Neutrophil (primary cell): ENCODE data around the gene ANTXR2.
A peak's percentile ranks its signal among the peaks of the same experiment; 100 is the strongest.

Source experiments
- H3K27ac ChIP-seq: fragments of 200-600 bp; sonication (generic); 2 replicates; pipeline ENCODE4 v1.5.1; 2016; ENCODE audit warnings: mild to moderate bottlenecking, moderate library complexity
- H3K27me3 ChIP-seq: fragments of 200-600 bp; sonication (generic); 2 replicates; pipeline ENCODE4 v1.6.0; 2016; ENCODE audit warnings: mild to moderate bottlenecking
- H3K36me3 ChIP-seq: fragments of 200-600 bp; sonication (generic); 2 replicates; pipeline ENCODE4 v1.5.1; 2017
- H3K4me1 ChIP-seq, 2 experiments: fragments of 200-600 bp in 1 of 2; sonication (generic) in 1 of 2; 1 replicate in 1 of 2; 2 replicates in 1 of 2; pipeline versions ENCODE4 v1.5.1 to v1.6.1; 2013 to 2016; ENCODE audit warnings: low read depth in 1 of 2, low read length in 1 of 2, mild to moderate bottlenecking in 1 of 2, moderate library complexity in 1 of 2; ENCODE audit not compliant: control insufficient read depth in 1 of 2, insufficient read depth in 1 of 2
- H3K4me3 ChIP-seq, 2 experiments: fragments of 200-600 bp in 1 of 2; sonication (generic) in 1 of 2; 1 replicate in 1 of 2; 2 replicates in 1 of 2; pipeline ENCODE4 v1.5.1; 2013 to 2016; ENCODE audit warnings: low read depth in 1 of 2, low read length in 1 of 2, mild to moderate bottlenecking in 1 of 2, moderate library complexity in 1 of 2
- H3K9me3 ChIP-seq: fragments of 200-600 bp; sonication (generic); 2 replicates; pipeline ENCODE4 v1.5.1; 2016
- CTCF ChIP-seq: fragments of 200-600 bp; sonication (generic); IDR thresholded peaks from 2 replicates; pipeline ENCODE4 v1.5.1; 2016; ENCODE audit warnings: antibody characterized with exemption

Gene ANTXR2

DNA sequence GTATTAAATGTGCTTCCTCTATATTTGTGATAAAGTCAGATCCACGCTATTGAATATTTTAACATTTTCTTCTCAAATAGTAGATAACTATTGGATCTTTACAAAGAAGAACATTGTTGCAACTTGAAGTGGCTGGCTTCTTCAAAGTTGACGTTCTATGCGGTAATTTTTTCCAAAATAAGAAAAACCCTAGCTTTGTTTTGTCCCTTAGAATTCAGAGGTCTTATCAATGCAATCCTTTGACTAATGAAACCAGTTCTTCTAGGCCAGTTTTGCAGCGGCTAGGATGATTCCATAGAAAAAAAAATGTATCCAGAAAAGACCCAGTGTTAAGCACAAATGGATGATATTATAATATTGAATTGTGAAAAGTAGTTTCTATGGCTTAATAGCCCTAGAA, 89.6 kb downstream of the ANTXR2 start:
- peaks cover 50% of the 10 kb centered on the region for H3K36me3 ChIP-seq
- no peak overlapping the region for H3K27ac ChIP-seq
- no peaks in the 10 kb centered on the region for H3K4me1 ChIP-seq
- H3K4me3 ChIP-seq: no peak overlapping the region
- no peaks in the 10 kb centered on the region for H3K27me3 ChIP-seq
- no peak for TF ChIP-seq CTCF
- H3K9me3 ChIP-seq: no peaks in the 10 kb centered on the region

GRCh38 chr4:79982601-79983322, 90.3 kb downstream of the ANTXR2 start:
- H3K9me3 ChIP-seq: no peaks in the 10 kb centered on the region
- H3K27me3 ChIP-seq: no peaks in the 10 kb centered on the region
- peak overlapping the region; percentile 28 for H3K27ac ChIP-seq
- H3K36me3 ChIP-seq: peaks cover 55% of the 10 kb centered on the region
- no peaks in the 10 kb centered on the region for H3K4me1 ChIP-seq
- no peak for TF ChIP-seq CTCF
- no peak overlapping the region for H3K4me3 ChIP-seq

- peaks cover 73% of the 10 kb centered on the region for H3K36me3 ChIP-seq
These were observed 92.6 kb downstream of the ANTXR2 start for GRCh38 chr4:79980448-79980847.

GRCh38 chr4:79979785-79980437, 93.1 kb downstream of the ANTXR2 start:
- Histone ChIP-seq H3K4me1 (no peaks in the 10 kb centered on the region), H3K4me3 (no peak overlapping the region), H3K36me3 (peaks cover 72% of the 10 kb centered on the region), H3K27me3 (no peaks in the 10 kb centered on the region), H3K27ac (no peak overlapping the region), H3K9me3 (no peaks in the 10 kb centered on the region)
- no peak for TF ChIP-seq CTCF

More at GRCh38 chr4:79980448-79980847, 92.6 kb downstream of the ANTXR2 start:
- H3K4me1 ChIP-seq: no peaks in the 10 kb centered on the region
- H3K9me3 ChIP-seq: no peaks in the 10 kb centered on the region
- no peak for TF ChIP-seq CTCF
- H3K4me3 ChIP-seq: no peak overlapping the region
- H3K27ac ChIP-seq: no peak overlapping the region
- H3K27me3 ChIP-seq: no peaks in the 10 kb centered on the region

GRCh38 chr4:79977131-79977840, 95.7 kb downstream of the ANTXR2 start:
- Histone ChIP-seq H3K4me3 (no peak overlapping the region), H3K36me3 (peaks cover 55% of the 10 kb centered on the region), H3K27me3 (no peaks in the 10 kb centered on the region), H3K4me1 (peaks cover 7 to 9% of the 10 kb centered on the region in 2 experiments), H3K9me3 (no peaks in the 10 kb centered on the region), H3K27ac (no peak overlapping the region)
- no peak for TF ChIP-seq CTCF
